ENCODE results near the gene AJAP1.

Gene AJAP1

GRCh38 chr1:4734791-4735190, 80.4 kb downstream of the AJAP1 start:
- DNase-seq (ENCODE audit: low read depth) = no peak

DNA sequence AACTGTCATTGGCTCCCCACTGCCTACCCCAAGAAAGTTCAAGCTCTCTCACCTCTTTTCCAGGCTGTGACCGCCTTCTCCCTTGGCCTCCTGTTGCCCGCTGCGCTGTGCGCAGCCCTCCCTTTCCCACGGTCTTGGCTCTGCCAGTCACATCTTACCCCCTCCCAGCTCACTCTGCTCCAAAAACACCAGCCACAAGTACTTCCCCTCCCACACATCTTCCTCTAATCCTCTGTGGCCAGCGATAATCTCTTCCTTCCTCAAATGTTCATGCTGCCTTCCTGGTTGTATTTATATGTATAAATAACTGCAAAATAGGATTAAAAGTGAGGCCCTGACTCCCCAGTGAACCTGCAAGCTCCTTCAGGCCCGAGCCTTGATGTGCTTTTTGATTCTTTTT, 81.8 kb downstream of the AJAP1 start:
- DNase-seq (ENCODE audit: low read depth) = no peak

GRCh38 chr1:4741876-4742423, 87.5 kb downstream of the AJAP1 start:
- no peak for DNase-seq (ENCODE audit: low read depth)

GRCh38 chr1:4743978-4744750, 89.8 kb downstream of the AJAP1 start:
- no peak for DNase-seq (ENCODE audit: low read depth)

DNA sequence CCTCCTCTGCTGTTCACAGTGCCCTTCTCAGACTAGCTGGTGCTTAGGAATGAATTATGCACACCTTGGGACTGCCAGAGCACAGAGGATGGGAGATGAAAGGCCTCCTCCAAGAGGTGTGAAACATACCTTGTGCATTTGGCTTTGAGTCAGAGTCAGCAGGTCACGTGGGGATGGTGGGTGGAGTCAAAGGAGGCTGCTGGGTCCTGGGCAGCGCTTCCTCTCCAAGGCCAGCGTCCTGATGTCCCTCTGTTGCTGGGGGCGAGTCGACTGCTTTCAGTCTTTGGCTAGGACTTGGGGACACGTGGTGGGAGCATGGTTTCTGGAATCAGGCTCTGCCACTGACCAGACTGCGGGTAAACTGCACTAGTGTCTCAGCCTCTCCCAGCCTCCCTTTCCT, 91.2 kb downstream of the AJAP1 start:
- no peak for DNase-seq (ENCODE audit: low read depth)

GRCh38 chr1:4749406-4749805, 95.0 kb downstream of the AJAP1 start:
- no peak for DNase-seq (ENCODE audit: low read depth)

- no peak for DNase-seq (ENCODE audit: low read depth)
Measured at GRCh38 chr1:4750177-4750576, 95.8 kb downstream of the AJAP1 start.

GRCh38 chr1:4752059-4752458, 97.7 kb downstream of the AJAP1 start:
- DNase-seq (ENCODE audit: low read depth) = no peak

GRCh38 chr1:4754816-4755215, 100.4 kb downstream of the AJAP1 start:
- DNase-seq (ENCODE audit: low read depth) = no peak

DNA sequence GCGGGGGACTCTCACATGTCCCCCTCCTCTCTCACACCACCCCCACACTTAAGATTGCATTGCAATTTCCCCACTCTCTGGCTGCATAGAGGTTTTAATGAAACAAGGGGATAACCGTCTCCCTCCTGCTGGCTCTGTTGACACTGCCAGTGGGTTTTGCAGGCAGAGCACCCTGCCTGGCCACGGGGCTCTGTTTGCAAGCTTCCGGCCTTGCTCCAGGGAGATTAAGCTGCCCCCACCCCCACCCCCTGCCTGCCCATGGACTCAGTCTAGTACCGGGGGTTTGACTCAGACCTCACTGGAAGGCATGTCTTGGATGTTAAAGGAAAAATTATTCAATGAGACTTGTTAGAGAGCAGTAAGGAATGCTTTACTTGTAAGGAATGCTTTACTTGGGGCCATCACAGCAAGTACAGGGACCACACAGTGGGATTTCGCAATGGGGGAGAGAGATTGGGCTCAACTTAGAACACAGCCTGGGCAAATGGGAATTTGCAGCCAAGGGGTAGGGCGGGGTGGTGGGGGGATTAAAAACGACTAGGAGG, 101.0 kb downstream of the AJAP1 start:
- no peak for DNase-seq (ENCODE audit: low read depth)

DNA sequence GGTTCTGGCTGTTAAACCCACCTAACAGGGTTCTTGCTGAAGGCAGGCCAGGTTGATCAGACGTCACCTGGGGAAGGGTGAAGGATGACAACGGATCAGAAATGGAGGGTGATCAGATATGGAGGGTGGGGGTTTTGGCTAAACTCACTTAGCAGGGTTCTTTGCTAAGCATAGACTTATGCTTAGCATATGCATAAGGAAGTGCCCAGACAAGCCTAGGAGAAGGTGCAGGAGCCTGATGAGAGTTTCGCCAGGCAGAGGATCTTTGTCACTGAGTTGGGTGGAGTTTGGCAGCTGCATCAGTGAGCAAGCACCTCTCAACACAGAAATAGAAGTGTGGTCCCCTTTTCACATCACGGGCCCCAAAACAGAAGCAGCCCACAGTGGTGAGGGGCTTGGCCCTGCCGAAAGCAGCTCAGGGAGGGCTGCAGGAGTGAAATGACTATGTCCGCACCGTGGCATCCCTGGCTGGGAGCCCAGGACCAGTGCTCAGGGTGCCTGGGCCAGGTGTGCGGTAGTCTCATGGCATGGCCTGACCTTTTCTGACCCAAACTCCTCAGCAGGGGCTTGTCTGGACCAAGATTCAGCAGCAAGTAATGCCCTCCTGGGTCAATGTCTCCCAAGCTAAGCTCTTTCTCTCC, 101.6 kb downstream of the AJAP1 start:
- DNase-seq (ENCODE audit: low read depth) = no peak

- DNase-seq (ENCODE audit: low read depth) = no peak
Measured at GRCh38 chr1:4756851-4757580, 102.6 kb downstream of the AJAP1 start.

DNA sequence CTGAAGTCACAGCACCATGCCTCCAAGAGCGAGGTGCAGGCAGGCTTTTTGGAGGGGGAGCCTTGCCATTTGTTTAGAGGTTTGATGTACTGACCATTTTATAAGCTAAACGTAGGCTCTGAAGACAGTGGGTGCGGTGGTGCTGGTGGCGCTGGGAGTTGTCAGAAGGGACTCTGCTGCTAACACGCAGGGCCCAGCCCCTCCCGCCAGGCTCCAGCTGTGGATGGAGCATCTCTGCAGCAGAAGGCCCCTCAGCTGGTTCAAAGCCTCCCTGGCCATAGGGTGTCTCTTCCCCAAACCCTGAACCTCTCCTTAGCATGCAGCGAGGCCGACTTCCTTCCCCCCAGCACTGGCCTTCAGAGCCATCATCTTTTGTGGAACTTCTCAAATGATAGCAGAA, 105.3 kb downstream of the AJAP1 start:
- DNase-seq (ENCODE audit: low read depth) = no peak

DNA sequence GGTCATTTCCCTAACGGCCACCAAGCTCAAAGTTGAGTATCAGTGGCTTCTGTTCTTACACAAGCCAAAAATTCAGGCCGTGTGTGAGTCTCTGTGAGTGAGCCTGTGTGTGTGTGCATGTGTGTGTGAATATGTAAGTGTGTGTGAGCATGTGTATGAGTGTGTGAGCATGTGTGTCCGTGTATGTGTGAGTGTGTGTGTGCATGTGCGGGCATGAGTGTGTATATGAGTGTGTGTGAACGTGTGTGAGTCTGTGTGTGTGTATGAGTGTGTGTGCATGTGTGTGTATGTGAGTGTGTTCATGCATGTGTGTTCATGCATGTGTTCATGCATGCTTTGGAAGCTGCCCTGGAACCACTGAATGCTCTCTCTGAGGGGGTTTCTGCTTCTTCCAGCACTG, 105.7 kb downstream of the AJAP1 start:
- DNase-seq (ENCODE audit: low read depth) = no peak

DNA sequence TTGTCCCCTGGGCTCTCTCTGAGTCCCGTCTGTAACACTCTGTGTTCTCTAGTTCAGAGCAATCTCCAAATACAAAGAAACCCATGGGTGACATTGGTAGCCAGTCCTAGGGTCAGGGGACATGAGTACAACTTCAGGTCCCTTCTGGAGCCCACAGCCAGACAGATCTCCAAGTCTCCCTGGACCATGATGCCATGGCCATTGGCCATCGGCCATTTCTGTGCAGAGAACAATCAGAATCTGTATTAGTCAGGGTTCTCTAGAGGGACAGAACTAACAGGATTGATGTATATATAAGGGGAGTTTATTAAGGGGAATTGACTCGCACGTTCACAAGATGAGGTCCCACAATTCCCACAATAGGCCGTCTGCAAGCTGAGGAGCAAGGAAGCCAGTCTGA, 106.9 kb downstream of the AJAP1 start:
- no peak for DNase-seq (ENCODE audit: low read depth)

- no peak for DNase-seq (ENCODE audit: low read depth)
Measured at GRCh38 chr1:4762146-4762545, 107.7 kb downstream of the AJAP1 start.

DNA sequence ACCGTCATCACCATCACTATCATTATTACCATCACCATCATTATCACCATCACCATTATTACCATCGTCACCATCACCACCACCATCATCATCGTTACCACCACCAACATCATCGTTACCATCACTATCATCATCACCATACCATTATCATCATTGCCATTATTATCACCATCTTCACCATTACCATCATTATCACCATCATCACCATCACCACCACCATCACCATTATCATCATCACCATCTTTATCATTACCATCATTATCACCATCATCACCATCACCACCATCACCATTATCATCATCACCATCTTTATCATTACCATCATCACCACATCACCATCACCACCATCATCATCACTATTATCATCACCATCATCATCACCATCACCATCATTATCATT, 112.9 kb downstream of the AJAP1 start:
- DNase-seq (ENCODE audit: low read depth) = no peak

DNA sequence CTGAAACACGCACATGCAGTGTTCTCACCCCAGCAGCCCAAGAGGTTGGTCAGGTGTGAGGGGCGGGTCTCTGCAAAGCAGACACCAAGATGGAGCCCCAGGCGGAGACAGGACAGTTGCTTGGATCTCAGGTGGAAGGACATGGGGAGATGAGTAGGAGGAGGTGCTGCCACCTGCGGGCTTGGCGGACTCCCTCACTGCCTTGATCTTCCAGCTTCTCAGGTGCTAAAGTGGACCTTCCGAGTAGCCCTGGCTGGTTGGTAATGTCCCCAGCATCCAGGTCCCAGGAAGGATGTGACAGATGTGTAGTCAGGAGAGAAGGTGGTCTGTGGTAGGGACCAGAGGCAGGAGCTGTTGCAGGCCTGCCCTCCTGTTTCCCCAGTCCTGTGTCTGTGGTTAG, 114.1 kb downstream of the AJAP1 start:
- DNase-seq (ENCODE audit: low read depth) = no peak

DNA sequence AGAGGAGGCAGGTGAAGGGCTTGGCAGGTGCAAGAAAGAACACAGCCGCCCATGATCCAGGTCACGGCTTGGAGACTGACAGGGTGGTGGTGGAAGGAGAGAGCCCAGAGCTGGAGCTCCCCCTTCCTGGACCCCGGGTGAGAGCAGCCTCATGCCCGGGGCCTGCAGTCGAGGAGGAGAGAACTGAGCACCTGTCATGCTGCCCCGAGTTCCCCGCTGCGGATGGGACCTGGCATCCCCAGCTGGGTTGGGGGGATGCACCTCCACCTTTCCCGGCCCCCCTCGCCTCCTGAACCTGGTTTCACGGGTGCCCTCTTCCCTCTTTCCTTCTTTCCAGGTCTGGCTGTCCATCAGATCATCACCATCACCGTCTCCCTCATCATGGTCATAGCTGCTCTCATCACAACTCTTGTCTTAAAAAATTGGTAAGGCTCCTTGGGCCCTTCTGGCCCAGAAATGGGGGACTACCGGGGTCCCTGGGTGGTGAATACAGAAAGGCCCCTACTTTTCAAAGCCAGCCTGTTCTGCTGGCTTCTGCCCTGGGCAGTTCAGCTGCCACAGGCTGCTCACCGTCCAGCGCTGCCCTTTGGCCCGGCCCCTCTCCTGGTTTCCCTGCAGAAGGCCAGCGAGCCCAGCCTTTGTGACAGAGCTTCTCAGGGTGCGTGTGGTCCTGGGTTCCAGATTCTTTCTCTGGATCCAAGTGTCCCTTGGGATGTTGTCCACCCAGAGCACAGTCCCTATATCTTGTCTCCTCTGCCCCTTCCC, 115.3 kb downstream of the AJAP1 start:
- no peak for DNase-seq (ENCODE audit: low read depth)

GRCh38 chr1:4770713-4771112, 116.3 kb downstream of the AJAP1 start:
- DNase-seq (ENCODE audit: low read depth) = no peak

- DNase-seq (ENCODE audit: low read depth) = no peak
Measured at GRCh38 chr1:4771267-4771666, 116.9 kb downstream of the AJAP1 start.

GRCh38 chr1:4771721-4772120, 117.3 kb downstream of the AJAP1 start:
- no peak for DNase-seq (ENCODE audit: low read depth)

All from activated T-cell treated with anti-CD3 and anti-CD28 coated beads for 24 hours (primary cell).